Activated T-cell treated with anti-CD3 and anti-CD28 coated beads for 1 hour (primary cell): ENCODE measurements around the gene JHY.
A peak's percentile ranks its signal among the peaks of the same experiment; 100 is the strongest.

ENCODE experiments used
- DNase-seq: peaks from one replicate; pipeline ENCODE4 v3.0.0-alpha.2; 2020; ENCODE audit warnings: low read depth

The JHY gene

DNA sequence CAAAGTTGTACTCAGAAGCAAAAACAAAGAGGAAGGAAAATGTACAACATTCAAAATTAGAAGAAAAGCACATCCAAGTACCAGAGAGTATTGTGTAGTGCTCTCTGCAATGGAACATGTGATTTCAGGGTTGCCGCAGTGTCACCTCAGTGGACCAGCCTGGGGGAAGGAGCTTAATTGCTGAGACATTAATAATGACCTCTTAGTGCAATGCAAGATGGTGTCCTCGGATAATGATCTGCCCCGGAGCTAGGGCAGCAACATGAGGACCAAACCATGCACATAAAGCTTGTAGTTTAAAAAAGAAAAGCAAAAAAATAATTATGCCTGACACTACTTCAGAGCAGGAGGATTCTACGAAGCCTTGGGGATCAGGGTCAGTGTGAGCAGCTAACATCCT lies 11.3 kb upstream of the JHY start:
- DNase-seq, result no peak

DNA sequence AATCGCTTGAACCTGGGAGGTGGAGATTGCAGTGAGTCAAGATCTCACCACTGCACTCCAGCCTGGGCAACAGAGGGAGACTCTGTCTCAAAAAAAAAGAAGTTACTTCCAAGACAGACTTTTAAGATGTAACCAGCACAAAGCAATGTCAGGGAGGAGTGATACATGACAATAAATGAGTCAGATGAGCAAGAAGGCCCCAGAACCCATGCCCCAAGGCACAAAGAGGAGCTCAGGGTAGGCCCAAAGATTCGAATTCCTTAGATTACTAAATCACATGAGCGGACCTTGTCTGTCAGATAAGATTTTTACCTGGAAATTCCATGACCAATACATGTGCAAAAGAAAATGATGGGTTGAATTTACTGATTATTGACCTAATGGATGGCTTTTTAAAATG lies 10.5 kb upstream of the JHY start:
- DNase-seq, result no peak

DNA sequence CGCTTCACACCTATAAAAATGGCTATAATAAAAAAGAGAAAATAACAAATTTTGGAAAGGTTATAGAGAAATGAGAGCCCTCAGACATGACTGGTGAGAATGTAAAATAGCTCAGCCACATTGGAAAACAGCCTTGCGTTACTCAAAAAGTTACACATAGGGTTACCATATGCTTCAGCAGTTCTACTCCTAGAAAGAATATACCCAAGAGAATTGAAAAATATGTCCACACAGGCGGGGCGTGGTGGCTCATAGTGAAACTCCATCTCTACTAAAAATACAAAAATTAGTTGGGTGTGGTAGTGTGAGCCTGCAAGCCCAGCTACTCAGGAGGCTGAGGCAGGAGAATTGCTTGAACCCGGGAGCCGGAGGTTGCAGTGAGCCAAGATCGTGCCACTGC lies 7.6 kb upstream of the JHY start:
- DNase-seq, result no peak

DNA sequence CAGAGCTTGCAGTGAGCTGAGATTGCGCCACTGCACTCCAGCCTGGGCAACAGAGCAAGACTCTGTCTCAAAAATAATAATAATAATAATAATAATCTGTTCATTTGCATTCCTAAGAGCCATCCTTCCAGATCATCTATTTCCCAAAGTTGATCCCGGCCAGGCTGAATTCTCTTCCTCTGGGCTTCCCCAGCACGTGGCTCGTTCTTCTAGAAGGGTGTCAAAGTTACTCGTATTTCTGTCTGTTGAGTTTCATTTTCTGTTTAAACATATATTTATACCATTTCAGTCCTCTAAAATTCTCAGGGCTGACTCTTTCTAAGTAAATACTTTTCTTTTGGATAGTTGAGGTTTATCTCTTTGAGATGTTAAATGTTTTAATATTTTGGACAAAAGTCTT lies 4.8 kb upstream of the JHY start:
- no peak for DNase-seq

DNA sequence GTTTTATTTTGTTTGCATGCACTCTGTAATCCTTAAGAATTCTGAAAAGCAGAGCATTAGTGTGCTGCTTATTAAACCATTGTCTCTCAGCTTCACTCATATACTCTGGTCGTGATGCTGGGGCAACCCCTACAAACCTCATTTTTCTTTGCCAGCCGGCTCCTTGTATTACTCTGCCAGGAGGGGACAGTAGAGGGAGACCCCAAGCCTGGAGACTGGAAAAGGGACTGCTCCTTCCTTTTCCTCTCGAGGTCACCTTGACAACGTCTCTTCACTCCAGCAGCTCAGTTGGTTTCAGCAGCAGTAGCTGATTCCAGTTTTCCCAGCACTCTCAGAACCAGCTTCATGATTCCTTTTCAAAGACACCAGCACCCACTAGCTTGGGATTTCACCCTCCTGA lies 2.8 kb upstream of the JHY start:
- DNase-seq, result no peak

DNA sequence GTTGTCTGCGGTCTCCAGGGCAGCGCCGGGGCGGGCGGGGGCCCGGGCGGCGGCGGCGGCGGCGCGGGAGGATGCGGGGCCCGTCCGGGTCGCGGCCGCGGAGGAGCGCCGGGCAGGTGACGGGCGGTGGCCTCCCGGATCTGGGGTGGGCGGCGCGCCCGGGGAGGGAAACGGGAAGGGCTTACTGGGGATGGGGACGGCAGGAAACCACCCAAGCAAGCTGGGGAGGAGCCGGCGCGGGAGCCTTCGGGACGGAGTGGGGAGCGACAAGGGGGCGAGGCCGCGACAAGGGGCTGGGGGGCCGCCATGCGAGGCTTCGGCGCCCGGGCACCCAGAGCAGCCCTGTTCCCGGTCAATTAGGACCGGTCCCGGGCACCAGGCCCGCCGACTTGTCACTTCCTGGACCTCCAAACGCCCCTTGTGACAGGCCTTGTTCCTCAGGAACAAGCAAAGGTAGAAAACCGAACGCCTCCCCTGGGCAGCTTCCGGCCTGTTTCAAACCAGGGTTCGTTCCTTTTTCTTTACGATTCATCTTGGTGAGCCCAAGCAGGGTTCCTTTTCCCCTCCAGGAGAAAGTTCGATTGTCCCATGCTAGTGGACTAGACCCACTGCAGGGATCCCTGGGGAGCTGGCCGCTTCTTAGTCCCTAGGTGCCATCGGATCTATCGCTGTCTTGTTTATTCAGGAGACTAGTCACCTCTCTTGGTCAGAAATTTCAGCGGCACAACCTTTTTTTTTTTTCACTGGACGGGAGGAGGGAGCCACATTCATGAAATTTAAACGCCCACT lies 492 bp downstream of the JHY start:
- peak; percentile 39 for DNase-seq

DNA sequence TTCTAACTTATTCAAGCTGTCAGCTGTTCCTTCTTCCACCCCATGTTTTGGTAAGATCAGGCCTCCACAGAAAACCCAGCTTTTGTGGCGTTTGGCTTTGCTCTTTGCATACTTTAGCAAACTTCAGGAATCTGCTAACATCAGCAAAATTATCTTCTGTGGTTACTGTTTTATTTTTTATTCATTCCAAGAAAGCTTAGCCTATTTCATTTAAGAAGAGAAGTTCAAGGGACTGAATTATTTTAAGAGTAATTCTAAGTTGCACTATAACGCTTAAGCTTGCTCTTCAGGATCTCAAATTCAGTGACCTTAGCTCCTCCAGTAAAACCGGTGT lies 1.1 kb downstream of the JHY start:
- no peak for DNase-seq

DNA sequence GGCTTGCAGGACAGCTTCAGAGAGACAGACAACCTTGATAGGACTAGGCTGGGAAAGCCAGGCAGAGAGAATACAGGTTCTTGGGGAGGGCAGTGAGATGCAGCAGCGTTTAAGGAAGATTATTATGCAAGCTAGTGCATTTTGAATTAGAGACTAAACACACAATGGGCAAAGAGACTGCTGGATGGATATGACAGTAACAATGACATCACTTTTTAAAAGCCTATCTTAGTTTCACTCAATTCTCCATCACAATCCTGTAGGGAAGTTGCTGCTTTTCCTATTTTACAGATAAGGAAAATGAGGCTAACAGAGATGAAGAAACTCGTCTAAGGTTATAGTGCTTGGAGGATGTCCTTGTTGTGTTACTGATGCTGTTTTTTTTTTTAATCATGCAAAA lies 5.6 kb downstream of the JHY start:
- no peak for DNase-seq

DNA sequence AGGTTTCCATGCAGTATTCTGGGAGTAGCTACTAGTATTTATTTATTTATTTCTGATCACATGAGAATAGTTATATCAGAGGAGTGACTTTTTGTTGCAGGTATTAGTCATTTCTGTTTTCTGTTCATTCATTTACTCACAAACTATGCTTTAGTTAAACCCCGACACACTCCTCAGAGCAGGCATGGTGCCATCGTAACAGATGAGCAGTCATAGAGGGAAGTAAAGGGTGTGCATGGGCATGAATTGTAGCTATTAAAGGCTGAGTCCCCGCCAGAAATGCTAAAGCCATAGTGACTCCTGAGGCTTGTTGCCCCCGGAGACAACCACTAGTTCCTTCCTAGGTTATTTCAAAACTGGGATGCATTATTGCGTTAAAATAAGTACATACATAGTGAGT lies 10.6 kb downstream of the JHY start:
- DNase-seq, result no peak

DNA sequence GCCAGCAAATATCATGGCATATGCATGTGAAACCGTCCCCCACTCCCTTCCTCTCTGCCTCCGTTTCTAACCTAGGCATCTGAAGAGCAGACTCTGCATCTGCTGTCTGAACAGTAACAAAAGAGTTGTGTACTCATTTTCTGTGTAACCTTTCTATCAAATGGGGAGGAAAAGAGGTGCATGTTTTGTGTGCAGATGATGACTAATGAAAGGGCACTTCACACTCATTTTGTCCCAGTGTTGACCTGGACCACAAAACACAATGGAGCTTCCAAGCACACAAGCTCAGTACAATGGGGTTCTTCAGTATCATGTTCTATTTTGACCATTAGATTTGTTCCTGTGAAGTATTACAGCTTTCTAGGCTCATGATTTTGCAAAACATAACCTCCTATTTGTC lies 13.0 kb downstream of the JHY start:
- DNase-seq, result no peak

DNA sequence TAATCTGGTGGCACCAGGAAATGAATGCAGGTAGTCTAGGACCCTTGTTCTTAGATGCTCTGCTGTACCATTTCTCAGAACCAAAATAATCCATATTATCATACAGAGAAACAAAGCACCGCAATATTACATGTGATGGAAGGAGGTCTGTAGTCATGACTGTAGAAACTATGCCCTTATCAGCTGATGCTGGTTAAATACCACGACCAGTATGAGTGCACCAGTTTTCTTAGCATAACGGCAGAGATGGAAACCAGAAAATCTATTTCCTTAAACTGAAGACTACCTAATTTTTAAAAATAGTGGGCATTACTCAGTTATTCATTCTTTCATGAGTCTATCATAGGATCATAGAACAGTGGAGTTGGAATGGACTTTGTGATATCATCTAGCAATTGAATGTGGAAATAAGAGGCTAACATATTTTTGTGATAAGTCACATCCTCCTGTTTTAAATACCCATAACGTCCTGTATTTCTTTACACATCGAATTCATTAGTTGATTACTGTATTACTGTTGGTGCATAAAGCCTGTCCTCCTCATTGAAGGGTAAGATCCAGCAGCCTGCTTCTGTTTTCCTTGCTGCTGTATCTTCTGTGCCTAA lies 15.1 kb downstream of the JHY start:
- no peak for DNase-seq

DNA sequence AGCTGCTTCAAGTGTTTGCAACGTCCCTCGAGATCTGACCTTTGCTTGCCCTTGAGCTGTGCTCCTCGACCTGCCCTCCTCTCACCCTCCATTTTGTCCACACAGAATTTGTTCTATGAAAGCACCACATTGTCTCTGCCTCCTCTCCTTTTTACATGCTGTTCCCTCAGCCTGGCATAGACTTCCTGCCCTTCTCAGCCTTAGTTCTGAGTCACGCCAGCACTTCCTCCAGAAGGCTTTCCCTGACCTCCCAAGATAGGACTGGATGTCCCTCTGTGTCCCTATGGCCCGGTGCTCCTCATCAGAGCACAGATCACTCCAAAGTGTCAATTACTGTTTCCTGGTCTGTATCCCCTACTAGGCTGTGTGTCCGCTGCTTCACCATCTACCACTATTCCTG lies 16.2 kb downstream of the JHY start:
- DNase-seq, result no peak

DNA sequence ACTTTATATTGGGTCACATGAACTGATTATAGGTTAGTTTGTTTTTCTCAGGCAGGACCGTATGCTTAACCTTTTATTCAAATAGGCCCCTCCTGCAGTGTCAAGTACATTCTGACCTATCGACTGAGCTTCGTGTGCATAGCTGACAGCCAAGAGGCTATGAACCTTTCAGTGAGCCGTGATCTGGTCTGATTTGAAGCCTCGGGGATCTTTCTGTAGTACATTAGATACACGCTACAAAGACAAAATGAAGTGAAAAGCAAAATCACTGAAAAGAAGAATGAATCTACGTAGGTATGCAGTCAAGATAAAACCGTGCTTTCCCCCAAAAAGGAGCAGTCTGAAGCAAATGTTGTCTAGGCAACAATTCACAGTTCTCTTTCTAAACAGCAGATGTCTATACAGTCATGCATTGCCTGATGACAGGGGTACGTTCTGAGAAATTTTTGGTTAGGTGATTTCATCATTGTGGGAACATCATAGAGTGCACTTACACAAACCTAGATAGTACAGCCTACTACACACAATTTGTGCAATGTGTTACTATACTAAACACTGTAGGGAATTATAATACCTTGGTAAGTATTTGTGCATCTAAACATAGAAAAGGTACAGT lies 18.1 kb downstream of the JHY start:
- DNase-seq, result no peak

DNA sequence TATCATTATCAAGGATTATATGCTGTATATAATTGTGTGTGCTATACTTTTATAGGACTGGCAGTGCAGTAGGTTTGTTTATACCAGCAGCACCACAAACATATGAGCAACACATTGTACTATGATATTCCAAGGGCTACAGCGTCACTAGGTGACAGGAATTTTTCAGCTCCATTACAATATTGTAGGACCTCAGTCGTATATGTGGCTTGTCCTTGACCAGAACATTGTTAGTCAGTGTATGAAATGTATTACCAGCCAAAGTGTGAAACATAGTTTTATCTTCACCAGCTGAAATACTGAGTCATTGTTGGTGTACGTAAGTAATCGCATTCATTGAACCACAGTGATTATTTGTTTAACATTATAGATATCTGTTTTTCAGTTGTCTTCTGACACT lies 20.4 kb downstream of the JHY start:
- no peak for DNase-seq

DNA sequence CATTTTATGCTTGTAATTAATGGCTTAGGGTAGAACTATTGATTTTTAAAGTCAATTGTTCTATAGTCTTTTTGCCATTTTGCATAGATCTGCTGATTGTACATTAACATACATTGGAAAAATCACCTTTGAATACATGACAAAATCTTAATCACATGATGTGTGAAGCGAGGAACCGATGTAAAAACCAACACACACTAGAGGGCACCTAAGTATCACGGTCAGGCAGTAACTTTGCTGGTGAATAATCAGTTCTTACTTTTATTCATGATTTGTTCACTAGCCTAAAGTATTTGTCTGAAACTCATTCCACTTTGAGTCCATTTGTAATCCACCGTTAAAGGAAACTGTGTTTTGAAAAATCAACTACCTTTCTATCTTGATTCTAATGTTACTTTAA lies 28.2 kb downstream of the JHY start:
- no peak for DNase-seq

DNA sequence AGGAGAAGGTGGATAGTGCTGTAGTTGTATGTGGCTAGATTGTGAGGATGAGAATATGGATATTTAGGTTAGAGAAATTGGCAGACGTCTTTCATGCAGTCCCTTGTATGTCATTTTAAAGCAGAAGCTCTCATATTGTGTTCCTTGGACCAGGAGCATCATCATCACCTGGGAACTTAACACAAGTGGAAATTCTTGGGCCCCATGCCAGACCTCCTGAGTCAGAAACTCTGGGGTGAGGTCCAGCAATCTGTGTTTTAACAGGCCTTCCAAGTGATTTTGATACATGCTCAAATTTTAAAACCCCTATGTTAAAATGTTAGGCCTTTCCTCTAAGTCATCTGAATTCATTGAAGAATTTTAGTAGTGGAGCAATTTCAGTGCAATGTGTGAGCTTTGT lies 34.8 kb downstream of the JHY start:
- DNase-seq, result no peak

DNA sequence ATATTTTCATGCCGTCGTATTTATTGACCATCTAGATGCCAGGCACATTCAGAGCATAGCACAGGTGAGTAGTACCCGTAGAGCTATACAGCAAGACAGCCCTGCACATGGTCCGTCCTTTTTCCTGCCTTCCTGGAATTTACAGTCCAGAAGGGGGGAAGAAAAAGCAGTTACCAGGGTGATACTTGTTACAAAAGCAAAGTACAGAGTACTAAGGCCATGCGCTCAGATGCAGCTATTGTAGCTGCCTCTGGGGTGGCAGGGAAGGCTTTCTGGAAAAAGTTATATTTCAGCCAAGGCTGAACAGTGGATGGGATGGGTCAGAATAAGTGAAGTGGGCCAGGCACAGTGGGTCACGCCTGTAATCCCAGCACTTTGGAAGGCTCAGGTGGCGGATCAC lies 36.2 kb downstream of the JHY start:
- no peak for DNase-seq

DNA sequence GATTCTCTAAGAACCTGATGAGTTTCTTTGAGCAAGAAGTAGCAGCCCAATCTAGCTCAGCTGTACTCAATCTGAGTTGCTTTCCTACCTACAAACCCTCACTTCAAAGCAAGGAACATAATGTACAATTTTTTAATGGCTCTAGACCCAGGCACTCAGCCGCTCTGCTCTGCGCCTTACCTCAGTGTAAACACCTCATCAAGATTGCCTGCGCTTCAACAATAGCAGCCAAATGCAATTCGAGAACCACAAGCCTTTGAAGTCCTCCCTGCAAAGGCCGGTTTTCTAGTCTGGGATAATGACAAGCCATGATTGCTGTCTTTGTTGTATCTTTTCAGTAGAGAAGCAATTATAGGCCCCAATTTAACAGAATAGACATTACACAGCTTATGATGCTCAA lies 38.0 kb downstream of the JHY start:
- no peak for DNase-seq

DNA sequence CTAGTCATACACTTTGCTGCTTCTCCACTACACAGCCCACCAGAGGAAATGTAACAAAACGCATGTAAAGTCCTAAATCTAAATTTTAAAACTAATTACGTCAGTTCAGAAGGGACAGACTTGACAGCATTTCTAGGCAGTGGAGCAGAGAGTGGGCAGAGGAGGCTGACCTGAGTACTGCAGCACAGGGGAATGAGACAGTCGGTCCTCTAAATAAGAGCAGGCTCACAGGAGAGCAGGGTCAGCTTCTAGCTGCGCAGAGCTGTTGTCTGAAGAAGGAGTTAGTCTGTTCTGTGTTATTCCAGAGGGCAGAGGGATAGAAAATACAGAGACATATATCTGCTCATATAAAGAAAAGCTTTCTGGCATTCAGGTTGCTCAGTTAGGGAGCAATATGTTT lies 40.3 kb downstream of the JHY start:
- no peak for DNase-seq

DNA sequence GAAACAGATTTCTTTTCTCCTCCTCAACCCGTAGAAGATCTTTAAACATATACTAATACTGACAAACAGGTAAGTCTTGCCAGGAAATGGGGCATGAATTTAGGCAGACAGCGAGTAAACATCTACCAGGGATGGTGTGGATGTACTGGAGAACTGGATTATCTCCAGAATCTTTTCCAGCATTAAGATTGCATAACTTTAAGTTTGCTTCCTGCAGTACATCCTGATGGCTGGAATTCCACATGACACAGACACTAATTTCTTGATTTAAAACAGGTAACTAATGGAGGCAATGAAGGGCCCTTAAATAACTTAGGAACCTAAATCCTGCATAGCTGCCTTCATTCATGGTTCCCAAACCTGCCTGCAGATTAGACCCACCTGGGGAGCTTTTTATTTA lies 40.7 kb downstream of the JHY start:
- DNase-seq, result no peak

DNA sequence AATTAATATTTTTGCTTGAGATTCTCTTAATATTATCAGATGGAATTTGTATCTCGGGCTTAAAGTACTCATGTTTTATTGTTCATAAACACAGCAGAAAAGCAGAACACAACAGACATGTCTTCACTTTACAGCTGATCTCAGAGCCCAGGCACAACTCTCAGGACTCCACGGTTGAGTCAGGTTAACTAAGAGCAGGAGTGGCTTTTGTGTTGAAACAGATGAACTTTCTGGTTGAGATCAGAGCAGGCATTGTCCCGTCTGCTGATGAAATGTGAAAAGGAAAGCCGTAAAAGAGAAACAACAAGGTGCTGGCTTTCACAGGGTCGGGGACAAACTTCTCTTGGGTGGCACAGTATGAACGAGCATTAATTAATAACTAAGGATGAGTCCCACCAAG lies 49.0 kb downstream of the JHY start:
- DNase-seq, result no peak

DNA sequence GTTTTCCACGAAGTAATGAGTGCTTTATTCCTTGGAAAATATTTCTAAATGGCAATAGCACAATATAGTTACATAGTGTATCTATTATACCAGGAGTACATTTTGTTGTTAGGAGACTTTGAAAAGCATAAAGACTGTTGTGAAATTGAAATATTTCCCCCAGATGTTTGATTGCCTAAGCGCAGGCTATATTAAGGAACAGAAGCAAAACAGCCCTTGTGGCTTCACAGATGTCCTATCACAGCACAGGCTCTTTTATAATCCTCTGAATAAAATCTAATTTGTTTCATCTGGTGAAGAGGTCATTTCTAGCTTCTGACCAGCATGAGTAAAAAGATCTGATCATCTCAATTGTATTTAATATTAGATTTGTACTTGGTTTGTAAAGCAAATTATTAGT lies 50.9 kb downstream of the JHY start:
- DNase-seq, result no peak

DNA sequence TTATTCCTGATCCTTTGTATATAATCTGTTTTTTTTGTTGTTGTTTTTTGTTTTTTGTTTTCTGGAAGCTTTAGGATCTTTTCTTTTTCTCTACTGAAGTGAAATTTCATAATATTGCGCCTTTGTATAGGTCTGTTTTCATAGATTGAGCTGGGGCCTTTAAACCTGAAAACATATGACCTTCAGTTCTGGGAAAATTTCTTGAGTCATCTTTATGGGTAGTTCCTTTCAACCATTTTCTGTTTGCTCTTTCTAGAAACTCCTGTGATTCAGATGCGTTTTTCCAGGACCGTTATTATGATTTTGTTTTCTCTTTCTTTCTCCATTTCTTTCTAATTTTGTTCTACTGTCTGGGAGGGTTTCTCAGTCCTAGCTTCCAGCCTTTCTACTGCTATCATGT lies 55.4 kb downstream of the JHY start:
- no peak for DNase-seq

DNA sequence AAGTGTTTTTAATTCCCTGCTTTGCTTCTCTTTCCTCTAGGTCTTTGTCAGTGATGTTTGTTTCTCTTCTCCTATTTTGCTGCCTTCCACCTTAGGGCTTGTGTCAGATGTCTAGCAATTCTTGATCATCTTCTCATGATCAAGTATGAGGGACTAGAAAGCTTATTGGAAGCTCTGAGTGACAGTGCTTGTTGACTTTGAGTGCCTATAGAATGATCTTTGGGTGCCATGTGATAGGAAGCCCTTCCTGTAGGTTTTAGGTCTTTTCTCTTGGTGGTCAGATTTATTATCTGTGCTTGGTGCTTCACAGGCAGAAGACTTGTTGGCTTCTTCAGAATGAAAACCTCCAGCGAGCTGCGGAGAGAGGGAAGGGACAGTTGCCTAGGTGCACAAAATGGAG lies 56.0 kb downstream of the JHY start:
- no peak for DNase-seq
